Epithelial cell of proximal tubule (primary cell): ENCODE data around the gene PPP1R14C. TPM values are rescaled to one million over a fixed set of nuclear protein-coding genes. Genes with fewer than 3 reads are reported as not detected.

Source experiments
- DNase-seq: peaks from one replicate; pipeline ENCODE4 v3.0.0-alpha.2; 2011; ENCODE audit warnings: low read depth
- H3K4me3 ChIP-seq: 2 replicates; pipeline ENCODE4 v1.5.1; 2011; ENCODE audit warnings: low read depth, mild to moderate bottlenecking, low read length
- total RNA-seq: library from RNA; depleted of rRNA; stranded (reverse); fragments of >200 nt; gene quantifications from 2 replicates; pipeline ENCODE4 v1.2.3, GENCODE V29; 2015
- TF ChIP-seq, protein P1 (sequence below): conservative IDR thresholded peaks from 2 replicates; pipeline ENCODE4 v1.5.1; 2012; ENCODE audit warnings: low read depth, mild to moderate bottlenecking, low read length

PPP1R14C gene
- total RNA-seq, 1 donor from 2014 or later = 27.0 TPM

DNA sequence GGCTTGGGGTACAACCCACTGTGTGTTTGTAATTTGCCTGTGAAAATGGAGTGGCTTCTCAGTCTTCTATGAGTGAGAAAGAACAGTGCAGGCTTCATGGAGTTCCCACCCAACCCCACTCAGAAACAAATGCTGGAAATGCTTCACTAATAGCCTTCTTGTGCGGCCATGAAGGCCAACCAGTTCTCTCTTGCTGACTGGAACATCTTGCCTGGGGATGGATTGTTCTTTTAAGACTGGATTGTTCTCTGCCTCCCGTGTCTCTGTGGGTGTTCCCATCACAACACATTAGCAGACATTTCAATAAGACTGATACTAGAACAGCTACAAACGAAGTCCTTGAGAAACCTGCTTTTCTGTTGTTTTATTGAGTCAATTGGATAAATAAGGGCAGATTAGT lies 110.6 kb downstream of the PPP1R14C start:
- TF ChIP-seq, protein P1, sequence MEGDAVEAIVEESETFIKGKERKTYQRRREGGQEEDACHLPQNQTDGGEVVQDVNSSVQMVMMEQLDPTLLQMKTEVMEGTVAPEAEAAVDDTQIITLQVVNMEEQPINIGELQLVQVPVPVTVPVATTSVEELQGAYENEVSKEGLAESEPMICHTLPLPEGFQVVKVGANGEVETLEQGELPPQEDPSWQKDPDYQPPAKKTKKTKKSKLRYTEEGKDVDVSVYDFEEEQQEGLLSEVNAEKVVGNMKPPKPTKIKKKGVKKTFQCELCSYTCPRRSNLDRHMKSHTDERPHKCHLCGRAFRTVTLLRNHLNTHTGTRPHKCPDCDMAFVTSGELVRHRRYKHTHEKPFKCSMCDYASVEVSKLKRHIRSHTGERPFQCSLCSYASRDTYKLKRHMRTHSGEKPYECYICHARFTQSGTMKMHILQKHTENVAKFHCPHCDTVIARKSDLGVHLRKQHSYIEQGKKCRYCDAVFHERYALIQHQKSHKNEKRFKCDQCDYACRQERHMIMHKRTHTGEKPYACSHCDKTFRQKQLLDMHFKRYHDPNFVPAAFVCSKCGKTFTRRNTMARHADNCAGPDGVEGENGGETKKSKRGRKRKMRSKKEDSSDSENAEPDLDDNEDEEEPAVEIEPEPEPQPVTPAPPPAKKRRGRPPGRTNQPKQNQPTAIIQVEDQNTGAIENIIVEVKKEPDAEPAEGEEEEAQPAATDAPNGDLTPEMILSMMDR = no peak
- H3K4me3 ChIP-seq = no peak overlapping the region
- no peak for DNase-seq

DNA sequence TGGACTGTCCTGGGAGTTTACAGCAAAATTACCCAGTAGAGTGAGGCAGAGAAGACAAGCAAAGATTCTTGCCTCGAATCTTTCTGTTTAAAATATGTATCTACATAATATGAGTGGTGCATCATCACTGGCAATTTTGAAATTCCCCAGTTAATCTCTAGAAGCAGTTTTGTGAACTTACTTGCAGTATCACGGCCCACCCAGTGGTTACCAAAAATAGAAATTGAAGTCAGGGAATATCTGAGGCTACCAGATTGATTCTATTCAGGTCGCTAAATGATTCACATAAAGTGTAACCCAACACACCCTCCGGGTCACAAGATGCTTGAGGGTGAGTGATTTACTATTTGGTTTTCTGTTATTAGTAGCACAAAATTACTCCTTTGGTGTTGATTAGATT lies 111.9 kb downstream of the PPP1R14C start:
- H3K4me3 ChIP-seq = no peak overlapping the region
- no peak for DNase-seq
- TF ChIP-seq, protein P1 = no peak

DNA sequence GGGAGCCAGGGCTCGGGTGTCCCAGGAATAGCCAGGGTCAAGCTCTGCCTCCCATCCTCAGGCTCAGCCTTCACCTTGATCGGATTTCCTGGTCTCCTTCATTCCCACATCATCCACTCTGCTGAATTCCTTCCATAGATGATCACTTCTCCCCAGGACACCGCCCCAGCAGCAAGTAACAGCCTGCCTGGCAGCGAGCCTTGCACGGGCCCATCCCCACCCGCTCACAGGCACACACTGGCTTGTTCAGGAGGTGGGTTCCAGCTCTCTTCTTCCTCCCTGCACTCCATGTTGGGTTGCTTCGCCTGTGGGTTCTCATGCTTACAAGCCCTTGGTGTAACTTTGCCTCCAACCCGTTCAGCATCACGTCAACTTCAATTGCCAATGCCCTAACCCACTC lies 113.0 kb downstream of the PPP1R14C start:
- TF ChIP-seq, protein P1 = no peak
- H3K4me3 ChIP-seq = no peak overlapping the region
- no peak for DNase-seq

DNA sequence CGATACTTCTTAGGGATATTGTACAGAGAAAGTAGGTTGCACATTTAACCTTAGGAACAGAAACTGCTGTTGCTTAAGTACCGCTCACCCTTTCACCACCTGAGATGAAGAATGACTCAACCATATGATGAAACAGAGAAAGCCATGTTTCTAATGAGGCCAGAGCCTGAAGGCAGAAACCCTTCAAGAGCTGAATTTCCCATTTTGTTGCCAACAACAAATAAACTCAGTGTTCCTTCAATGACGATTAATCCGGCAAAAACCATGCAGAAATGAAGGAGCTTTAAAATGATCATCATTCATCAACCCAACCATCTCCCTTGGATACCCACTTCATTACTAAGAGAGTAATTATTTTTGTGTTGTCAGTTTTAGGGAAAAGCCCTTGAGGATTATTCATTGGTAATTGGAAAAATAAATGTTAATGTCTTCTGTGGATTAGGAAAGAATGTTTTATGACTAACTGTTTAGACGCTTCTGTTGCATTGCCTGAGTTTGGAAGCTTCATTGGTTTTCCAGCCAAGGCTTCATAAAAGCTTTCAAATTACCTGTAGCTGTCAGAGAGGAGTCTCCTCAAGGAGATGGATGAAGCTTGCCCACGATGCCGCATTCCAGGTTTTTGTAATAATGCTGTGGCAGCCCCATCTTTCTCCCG lies 113.9 kb downstream of the PPP1R14C start:
- no peak overlapping the region for H3K4me3 ChIP-seq
- DNase-seq = peak; percentile 81

DNA sequence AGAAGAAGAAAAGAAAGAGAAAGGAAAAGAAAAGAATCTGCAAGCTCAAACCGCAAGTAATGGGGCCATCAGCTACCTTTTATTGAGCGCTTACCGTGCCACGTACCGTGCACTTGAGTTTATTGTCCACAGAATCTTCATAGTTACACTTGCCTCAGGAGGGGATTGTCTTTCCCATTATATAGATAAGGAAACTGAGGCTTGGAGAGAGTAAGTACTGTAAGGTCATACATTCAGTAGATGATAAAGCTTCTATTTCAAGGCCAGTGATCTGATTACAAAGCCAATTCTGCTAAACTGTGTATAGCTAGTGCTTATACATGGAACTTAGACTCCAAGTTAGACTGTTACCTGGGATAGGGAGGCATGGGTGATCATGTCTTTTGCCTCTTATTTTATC lies 115.5 kb downstream of the PPP1R14C start:
- TF ChIP-seq, protein P1 = no peak
- DNase-seq = no peak
- H3K4me3 ChIP-seq = no peak overlapping the region

More for the DNA sequence above, 113.9 kb downstream of the PPP1R14C start:
- TF ChIP-seq, protein P1 = no peak

DNA sequence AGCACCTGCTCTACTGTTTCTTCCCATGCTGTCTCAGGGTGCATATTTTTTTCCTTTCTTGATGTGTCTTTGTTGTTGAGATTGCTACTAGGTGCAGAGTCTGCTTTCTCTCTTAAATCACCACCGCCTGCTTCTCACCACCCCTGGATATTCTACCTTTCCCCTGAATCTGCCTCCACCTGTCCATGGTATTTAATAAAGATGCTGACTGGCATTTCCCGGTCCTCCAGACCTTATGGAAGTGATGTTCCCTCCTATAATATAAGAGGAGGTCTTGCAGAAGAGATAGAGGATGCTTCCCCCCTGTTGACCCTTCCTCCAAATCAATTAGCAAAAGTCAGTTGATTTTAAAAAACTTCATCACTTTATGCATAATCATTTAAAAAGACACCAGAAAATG lies 118.1 kb downstream of the PPP1R14C start:
- H3K4me3 ChIP-seq = no peak overlapping the region
- no peak for DNase-seq
- TF ChIP-seq, protein P1 = no peak
